NCI-H2107 treated with DMSO at 0.1 percent for 48 hours (cell line): ENCODE results near the gene NLK.
A peak's percentile ranks its signal among the peaks of the same experiment; 100 is the strongest.
"Not testable (repeated sequence)": the region's sequence is repeated elsewhere in the genome, so short reads cannot be mapped to it uniquely, and the experiment has no call there.

Source experiments
- DNase-seq: peaks from one replicate; lab custom pipeline; 2025; ENCODE audit not compliant: unreplicated experiment; lab: John Stamatoyannopoulos, UW

The NLK gene

GRCh38 chr17:28147017-28147416, 104.5 kb downstream of the NLK start:
- DNase-seq = no peak

GRCh38 chr17:28151001-28151400, 108.5 kb downstream of the NLK start:
- no peak for DNase-seq

GRCh38 chr17:28154214-28154613, 111.7 kb downstream of the NLK start:
- DNase-seq = no peak

- not testable (repeated sequence) for DNase-seq
Measured at GRCh38 chr17:28155405-28155804, 112.9 kb downstream of the NLK start.

- DNase-seq = no peak
Measured at GRCh38 chr17:28159004-28159403, 116.5 kb downstream of the NLK start.

- DNase-seq = no peak
Measured at GRCh38 chr17:28159924-28160323, 117.4 kb downstream of the NLK start.

- no peak for DNase-seq
Measured at GRCh38 chr17:28160610-28161009, 118.1 kb downstream of the NLK start.

- no peak for DNase-seq
Measured at GRCh38 chr17:28161311-28161710, 118.8 kb downstream of the NLK start.

- no peak for DNase-seq
Measured at GRCh38 chr17:28166478-28166877, 124.0 kb downstream of the NLK start.

- no peak for DNase-seq
Measured at GRCh38 chr17:28169621-28170349, 127.3 kb downstream of the NLK start.

GRCh38 chr17:28170771-28171170, 128.3 kb downstream of the NLK start:
- DNase-seq = no peak

GRCh38 chr17:28173031-28173561, 130.6 kb downstream of the NLK start:
- DNase-seq = peak; percentile 45

GRCh38 chr17:28173801-28174200, 131.3 kb downstream of the NLK start:
- no peak for DNase-seq

- no peak for DNase-seq
Measured at GRCh38 chr17:28174352-28175046, 132.0 kb downstream of the NLK start.

- no peak for DNase-seq
Measured at GRCh38 chr17:28177351-28177750, 134.9 kb downstream of the NLK start.

- DNase-seq = no peak
Measured at GRCh38 chr17:28178800-28179199, 136.3 kb downstream of the NLK start.

- no peak for DNase-seq
Measured at GRCh38 chr17:28180449-28180848, 138.0 kb downstream of the NLK start.

GRCh38 chr17:28181568-28181967, 139.1 kb downstream of the NLK start:
- DNase-seq = no peak

GRCh38 chr17:28182559-28182958, 140.1 kb downstream of the NLK start:
- no peak for DNase-seq

- no peak for DNase-seq
Measured at GRCh38 chr17:28185658-28186057, 143.2 kb downstream of the NLK start.

- not testable (repeated sequence) for DNase-seq
Measured at GRCh38 chr17:28186472-28186871, 144.0 kb downstream of the NLK start.

- DNase-seq = no peak
Measured at GRCh38 chr17:28187931-28188330, 145.5 kb downstream of the NLK start.
